Measurements from ENCODE around the gene LYPD8. TPM values are rescaled to one million over a fixed set of nuclear protein-coding genes. Genes with fewer than 3 reads are reported as not detected.
"Not testable (repeated sequence)": the region's sequence is repeated elsewhere in the genome, so short reads cannot be mapped to it uniquely, and the experiment has no call there.

Gene LYPD8
- total and polyA plus RNA-seq, 8 donors = not detected

DNA sequence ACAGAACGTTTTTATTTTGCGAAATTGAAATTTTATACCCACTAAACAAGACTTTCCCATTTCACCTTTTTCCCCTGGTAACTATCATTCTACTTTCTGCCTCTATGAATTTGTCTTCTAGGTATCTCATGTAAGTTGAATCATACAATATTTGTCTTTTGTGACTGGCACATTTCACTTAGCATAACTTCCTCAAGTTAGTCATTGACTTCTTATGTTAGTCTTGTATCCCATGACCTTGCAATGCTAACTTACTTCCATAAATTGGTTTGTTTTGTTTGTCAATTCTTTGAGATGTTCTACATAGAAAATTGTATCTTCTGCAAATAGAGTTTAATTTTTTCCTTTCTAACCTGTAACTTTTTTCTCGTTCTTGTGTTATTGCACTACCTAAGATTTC, 43.2 kb upstream of the LYPD8 start:
- Histone ChIP-seq H3K36me3 (no peaks in the 10 kb centered on the region), H3K4me1 (no peaks in the 10 kb centered on the region), H3K27ac (no peak overlapping the region), H3K9me3 (no peaks in the 10 kb centered on the region), H3K27me3 (peaks cover 0 to 3% (median 0%) of the 10 kb centered on the region in 4 donors), H3K4me3 (no peak overlapping the region)
- ATAC-seq (no peak), FAIRE-seq (no peak), DNase-seq (no peak)
- intact Hi-C loops (cut with DNase I) = no loop called here
- WGBS, 2 donors = 69 to 79% methylated on average over 3 of the region's 3 CpGs
- TF ChIP-seq, protein P1, sequence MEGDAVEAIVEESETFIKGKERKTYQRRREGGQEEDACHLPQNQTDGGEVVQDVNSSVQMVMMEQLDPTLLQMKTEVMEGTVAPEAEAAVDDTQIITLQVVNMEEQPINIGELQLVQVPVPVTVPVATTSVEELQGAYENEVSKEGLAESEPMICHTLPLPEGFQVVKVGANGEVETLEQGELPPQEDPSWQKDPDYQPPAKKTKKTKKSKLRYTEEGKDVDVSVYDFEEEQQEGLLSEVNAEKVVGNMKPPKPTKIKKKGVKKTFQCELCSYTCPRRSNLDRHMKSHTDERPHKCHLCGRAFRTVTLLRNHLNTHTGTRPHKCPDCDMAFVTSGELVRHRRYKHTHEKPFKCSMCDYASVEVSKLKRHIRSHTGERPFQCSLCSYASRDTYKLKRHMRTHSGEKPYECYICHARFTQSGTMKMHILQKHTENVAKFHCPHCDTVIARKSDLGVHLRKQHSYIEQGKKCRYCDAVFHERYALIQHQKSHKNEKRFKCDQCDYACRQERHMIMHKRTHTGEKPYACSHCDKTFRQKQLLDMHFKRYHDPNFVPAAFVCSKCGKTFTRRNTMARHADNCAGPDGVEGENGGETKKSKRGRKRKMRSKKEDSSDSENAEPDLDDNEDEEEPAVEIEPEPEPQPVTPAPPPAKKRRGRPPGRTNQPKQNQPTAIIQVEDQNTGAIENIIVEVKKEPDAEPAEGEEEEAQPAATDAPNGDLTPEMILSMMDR (IDR thresholded peaks at IDR 0.05) = no peak

DNA sequence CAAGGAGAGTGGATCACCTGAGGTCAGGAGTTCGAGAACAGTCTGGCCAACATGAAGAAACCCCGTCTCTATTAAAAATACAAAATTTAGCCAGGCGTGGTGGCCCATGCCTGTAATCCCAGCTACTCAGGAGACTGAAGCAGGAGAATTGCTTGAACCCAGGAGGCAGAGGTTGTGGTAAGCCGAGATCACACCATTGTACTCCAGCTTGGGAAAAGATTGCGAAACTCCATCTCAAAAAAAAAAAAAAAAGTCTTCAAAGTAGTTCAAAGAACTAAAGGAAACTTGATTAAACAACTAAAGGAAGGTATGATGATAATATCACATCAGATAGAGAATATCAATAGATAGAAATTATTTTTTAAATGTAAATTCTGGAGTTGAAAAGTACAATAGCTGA, 39.1 kb upstream of the LYPD8 start:
- H3K36me3 ChIP-seq; DNase-seq; H3K27me3 ChIP-seq; ATAC-seq; H3K4me3 ChIP-seq; FAIRE-seq; H3K27ac ChIP-seq; H3K9me3 ChIP-seq; intact Hi-C loops (cut with DNase I); H3K4me1 ChIP-seq: not testable (repeated sequence)
- 89 to 90% methylated on average over 5 of the region's 5 CpGs for WGBS, 2 donors

DNA sequence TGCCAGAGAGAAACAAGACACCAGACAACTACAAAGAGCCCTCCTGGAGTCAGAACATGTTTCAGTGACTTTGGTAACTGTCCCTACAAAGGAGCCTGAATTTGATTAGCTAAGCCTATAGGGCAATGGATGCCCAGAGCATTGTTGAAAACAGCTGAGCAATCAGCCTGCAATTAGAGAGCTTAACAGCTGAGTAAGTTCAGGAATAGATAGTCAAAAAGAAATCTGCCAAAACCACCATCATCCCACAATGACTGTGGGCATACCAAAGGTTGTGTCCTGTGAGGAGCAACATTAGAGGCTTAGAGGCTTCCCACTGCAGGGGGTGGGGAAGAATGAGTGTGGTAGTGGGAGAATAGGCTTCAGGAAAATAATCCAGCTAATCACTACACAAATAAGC, 38.0 kb upstream of the LYPD8 start:
- no peak for ATAC-seq
- intact Hi-C loops (cut with DNase I) = no loop called here
- TF ChIP-seq, protein P1 (IDR thresholded peaks at IDR 0.05) = no peak
- no peaks in the 10 kb centered on the region for H3K4me1 ChIP-seq
- no peak for FAIRE-seq
- no peaks in the 10 kb centered on the region for H3K9me3 ChIP-seq
- H3K36me3 ChIP-seq = no peaks in the 10 kb centered on the region
- no peak for DNase-seq
- H3K27me3 ChIP-seq = no peaks in the 10 kb centered on the region
- no peak overlapping the region for H3K27ac ChIP-seq
- no peak overlapping the region for H3K4me3 ChIP-seq

DNA sequence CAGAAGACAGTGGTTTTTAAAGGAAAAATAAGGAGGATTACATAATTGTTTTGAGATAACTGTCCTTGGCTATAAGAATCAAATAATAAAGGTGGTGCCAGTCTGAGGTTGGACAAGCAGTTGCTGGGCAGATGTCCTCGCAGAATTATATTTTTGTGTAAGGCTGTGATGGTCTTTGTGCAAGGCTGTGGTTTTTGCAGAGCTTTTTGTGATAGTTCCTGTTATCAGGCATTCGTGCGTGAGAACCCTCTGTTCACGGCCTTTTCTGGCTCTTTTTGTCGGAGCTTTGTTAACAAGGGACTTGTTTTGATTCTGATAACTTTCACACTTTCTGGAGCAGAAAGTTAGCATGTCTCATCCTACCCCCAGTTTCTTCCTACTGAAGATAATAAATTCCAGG, 36.8 kb upstream of the LYPD8 start:
- Histone ChIP-seq H3K9me3 (no peaks in the 10 kb centered on the region), H3K36me3 (no peaks in the 10 kb centered on the region), H3K27me3 (no peaks in the 10 kb centered on the region), H3K4me1 (no peaks in the 10 kb centered on the region), H3K4me3 (no peak overlapping the region), H3K27ac (no peak overlapping the region)
- ATAC-seq = no peak
- WGBS, 2 donors = 42 to 51% methylated on average over 5 of the region's 5 CpGs
- TF ChIP-seq, protein P1 (IDR thresholded peaks at IDR 0.05) = no peak
- no peak for DNase-seq
- FAIRE-seq = no peak
- intact Hi-C loops (cut with DNase I) = no loop called here

DNA sequence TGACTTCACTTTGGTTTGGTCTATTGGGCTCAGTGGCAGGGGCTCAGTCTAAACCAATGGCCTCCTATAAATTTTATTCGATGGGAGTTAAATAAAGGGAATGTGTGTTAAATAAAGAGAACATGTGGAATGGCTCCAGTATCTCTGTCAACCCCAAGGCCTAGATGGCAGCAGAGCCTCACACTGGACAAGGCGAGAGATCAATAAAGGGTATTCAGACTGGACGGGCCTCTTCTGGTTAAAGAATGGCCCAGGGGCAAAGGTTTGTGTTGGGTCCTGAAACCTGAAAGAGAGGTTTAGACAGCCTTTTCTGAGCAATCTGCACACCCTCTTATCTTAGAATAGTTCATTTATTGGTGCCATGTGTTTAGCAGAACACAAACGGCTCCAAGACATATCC, 35.5 kb upstream of the LYPD8 start:
- H3K36me3 ChIP-seq = no peaks in the 10 kb centered on the region
- no peak for DNase-seq
- H3K4me1 ChIP-seq = no peaks in the 10 kb centered on the region
- WGBS, 2 donors = 70 to 72% methylated on average over 4 of the region's 4 CpGs
- no peak for FAIRE-seq
- TF ChIP-seq, protein P1 (IDR thresholded peaks at IDR 0.05) = no peak
- no peaks in the 10 kb centered on the region for H3K9me3 ChIP-seq
- H3K4me3 ChIP-seq = no peak overlapping the region
- no peak overlapping the region for H3K27ac ChIP-seq
- intact Hi-C loops (cut with DNase I) = no loop called here
- no peaks in the 10 kb centered on the region for H3K27me3 ChIP-seq
- no peak for ATAC-seq

DNA sequence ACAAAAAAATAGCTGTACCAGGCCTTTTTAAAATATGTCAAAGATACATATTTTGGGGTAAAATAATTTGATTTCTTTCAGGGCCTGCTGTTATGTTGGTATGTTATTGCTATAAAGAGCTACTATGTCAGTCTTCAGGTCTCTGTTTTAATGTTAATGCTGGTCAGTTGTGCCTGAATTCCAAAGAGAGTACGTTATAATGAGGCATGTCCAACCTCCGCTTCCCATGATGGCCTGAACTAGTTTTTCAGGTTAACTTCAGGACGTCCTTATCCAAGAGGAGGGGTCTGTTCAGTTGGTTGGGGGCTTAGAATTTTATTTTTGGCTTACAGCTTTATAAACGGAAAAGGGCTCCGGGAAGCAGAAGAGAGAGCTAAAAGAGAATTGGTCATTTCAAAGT, 34.9 kb upstream of the LYPD8 start:
- H3K27me3 ChIP-seq = no peaks in the 10 kb centered on the region
- no peaks in the 10 kb centered on the region for H3K9me3 ChIP-seq
- FAIRE-seq (no peak), DNase-seq (no peak), ATAC-seq (no peak)
- H3K4me3 ChIP-seq = no peak overlapping the region
- H3K4me1 ChIP-seq = no peaks in the 10 kb centered on the region
- H3K36me3 ChIP-seq = no peaks in the 10 kb centered on the region
- 76 to 83% methylated on average over 5 of the region's 5 CpGs for WGBS, 2 donors
- intact Hi-C loops (cut with DNase I) = no loop called here
- H3K27ac ChIP-seq = no peak overlapping the region
- TF ChIP-seq, protein P1 (IDR thresholded peaks at IDR 0.05) = no peak

DNA sequence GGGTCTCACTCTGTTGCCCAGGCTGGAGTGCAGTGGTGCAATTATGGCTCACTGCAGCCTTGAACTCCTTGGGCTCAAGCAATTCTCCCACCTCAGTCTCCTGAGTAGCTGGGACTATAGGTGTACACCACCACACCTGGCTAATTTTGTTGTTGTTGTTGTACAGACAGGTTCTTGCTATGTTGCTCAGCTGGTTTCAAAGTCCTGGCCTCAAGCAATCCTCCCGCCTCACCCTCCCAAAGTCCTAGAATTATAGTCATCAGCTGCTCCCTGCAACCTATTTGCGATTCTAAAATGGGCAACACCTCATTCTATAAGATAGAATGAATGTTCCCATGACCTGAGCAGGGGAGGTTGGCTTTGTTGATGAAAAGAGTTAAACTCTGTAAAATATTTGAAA, 33.8 kb upstream of the LYPD8 start:
- intact Hi-C loops (cut with DNase I); H3K36me3 ChIP-seq; FAIRE-seq; H3K9me3 ChIP-seq; H3K4me3 ChIP-seq; DNase-seq; H3K27ac ChIP-seq; ATAC-seq; H3K4me1 ChIP-seq; H3K27me3 ChIP-seq: not testable (repeated sequence)
- WGBS, 2 donors = 71 to 84% methylated on average over 2 of the region's 2 CpGs

Measured in pancreas (tissue), 10 donors.